GM21529 (cell line): Measurements from ENCODE around the gene EIF5A2.
A peak's percentile ranks its signal among the peaks of the same experiment; 100 is the strongest.
"Not testable (repeated sequence)": the region's sequence is repeated elsewhere in the genome, so short reads cannot be mapped to it uniquely, and the experiment has no call there.

Source experiments
- ATAC-seq: cut with Tn5 transposase; IDR thresholded peaks from one replicate; pipeline ENCODE4 v1.9.1; 2021; ENCODE audit not compliant: unreplicated experiment

Gene EIF5A2

DNA sequence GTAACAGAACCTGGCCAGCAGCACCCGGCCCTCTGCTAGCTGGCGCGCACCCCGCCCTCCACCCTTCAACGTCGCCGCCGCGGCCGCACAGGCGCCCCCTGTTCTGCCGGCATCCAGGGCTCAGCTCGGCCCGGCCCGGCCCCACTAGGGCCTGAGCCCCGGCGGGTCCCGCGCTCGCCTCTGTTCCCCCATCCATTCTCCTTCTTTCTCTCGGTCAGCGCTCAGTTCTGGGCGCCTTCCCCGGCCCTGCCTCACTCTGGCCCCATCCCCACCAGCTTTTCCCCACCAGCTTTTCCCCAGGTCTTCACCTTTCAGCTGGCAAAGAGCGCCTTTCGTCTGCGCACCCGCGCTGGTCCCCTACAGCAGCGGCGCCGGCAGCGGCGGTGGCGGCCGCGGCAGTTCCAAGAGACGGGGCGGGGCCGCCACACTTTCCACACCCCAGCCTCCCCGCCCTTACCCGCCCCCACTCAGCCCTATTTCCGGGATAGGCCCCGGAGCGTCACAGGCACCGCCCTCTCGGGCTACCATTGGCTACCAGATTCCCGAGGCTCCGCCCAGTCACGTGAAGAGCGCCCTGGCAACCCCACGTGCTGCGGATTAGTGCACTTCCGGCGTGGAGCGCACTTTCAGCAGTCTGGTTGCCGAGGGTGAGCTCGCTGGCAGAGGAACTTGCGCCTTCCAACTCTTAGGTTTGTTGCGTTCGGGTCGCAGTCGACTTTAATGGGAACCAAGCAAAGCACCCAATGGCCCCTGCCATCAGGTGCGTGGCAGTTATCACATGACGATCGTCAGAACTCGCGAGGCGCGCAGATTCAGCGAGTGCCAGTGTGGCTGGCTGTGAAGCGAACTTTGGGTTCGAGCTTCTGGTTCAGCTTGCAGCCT is at the start of gene EIF5A2:
EIF5A2 (minus strand) TSS at position 403 of the 882 bp plus-strand sequence. CDS start 831 bp downstream, outside the sequence.
- ATAC-seq = peak; percentile 87

DNA sequence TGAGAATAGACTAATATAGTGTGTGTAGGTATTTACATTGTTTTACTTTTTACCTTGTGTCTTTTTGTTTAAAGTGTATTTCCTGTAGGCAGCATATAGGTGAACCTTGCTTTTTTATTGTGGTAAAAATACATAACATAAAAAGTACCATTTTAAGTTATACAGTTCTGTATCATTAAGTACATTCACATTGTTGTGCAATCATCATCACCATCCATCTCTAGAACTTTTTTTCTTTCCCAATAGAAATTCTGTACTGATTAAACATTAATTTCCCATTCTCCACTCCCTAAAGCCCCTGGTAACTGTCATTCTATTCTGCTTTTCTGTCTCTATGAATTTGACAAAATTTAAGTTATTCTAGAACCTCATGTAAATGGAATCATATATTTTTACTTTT is 48.2 kb upstream of the EIF5A2 start:
- no peak for ATAC-seq

DNA sequence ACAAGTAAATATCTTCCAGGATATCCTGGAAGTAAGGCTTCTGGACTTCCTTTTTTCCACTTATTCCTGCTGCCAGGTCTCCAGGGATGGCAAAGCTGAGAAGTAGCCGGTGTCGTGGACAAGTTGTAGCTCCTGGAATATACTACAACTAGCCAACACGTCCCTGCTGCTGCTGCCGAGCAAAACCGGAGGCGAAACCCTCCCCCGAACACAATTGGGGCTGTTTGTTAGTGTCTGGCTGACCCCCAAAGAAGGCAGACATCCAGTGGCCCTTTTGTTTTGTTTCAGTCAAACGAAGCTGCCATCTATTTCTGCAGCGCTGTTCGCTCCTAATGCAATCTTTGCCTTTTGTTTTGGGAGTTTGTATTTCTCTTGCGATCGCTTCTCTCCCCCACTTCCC is 45.3 kb upstream of the EIF5A2 start:
- no peak for ATAC-seq

DNA sequence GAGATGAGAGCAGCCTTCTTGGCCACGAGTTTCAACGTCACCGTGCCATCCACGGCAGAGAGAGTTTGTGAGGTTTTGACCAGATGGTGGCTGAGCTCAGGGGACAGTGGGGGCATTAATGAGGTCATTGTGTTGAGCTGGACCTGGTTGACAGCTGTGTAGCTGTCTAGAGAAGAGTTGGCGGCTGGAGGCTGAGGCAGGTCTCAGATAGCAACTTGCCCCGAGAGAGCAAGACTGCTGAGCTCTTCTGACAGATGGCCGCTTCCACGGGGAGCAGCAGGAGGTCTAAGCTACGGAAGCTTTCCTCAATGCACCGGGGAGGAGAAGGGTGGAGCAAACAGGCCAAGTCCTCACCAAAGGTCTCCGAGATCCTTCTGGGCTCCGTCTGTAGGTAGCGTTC is 44.8 kb upstream of the EIF5A2 start:
- ATAC-seq = no peak

DNA sequence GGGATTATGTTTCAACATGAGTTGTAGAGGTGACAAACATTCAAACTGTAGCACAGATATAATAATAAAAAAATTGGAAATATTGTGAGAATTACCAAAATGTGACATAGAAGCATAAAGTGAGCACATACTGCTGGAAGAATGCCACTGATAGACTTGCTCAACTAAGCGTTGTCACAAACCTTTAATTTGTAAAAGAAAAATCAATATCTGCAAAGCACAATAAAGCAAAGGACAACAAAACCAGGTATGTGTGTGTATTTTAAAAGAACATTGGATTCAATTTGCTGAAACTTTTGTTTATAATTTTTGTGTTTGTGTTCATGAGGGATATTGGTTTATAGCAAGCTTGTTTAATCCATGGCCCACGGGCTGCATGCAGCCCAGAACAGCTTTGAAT is 40.8 kb upstream of the EIF5A2 start:
- ATAC-seq = no peak

DNA sequence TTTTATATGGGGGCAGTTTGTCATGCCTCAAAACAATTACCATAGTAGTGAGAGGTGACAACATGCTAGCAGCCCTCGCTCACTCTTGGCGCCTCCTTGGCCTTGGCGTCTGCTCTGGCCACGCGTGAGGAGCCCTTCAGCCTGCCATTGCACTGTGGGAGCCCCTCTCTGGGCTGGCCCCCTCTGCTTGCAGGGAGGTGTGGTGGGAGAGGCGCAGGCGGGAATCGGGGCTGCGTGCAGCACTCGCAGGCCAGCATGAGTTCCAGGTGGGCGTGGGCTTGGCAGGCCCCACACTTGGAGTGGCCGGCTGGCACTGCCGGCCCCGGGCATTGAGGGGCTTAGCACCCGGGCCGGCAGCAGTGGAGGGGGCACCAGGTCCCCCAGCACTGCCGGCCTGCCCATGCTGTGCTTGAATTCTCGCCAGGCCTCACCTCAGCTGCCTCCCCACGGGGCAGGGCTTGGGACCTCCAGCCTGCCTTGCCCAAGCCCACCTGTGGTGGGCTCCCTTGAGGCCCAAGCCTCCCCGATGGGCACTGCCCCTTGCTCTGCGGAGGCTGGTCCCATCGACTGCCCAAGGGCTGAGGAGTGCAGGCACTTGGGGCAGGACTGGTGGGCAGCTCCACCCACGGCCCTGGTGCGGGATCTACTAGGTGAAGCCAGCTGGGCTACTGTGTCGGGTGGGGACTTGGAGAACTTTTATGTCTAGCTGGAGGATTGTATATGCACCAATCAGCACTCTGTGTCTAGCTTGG is 38.8 kb upstream of the EIF5A2 start:
- no peak for ATAC-seq

DNA sequence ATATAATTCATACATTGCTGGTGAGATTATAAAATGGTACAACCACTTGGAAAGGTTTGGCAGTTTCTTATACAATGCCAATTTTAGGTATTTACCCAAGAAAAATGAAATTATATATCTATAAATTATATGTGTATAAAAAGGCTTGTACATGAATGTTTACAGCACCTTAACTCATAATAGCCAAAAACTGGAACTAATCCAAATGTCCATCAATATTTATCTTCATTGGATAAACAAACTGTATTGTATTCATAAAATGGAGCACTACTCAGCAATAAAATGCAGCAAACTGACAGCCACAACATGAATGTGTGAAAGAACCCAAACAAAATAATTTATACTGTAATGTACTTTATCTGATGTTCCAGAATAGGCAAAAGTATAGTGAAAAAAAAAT is 33.6 kb upstream of the EIF5A2 start:
- no peak for ATAC-seq

DNA sequence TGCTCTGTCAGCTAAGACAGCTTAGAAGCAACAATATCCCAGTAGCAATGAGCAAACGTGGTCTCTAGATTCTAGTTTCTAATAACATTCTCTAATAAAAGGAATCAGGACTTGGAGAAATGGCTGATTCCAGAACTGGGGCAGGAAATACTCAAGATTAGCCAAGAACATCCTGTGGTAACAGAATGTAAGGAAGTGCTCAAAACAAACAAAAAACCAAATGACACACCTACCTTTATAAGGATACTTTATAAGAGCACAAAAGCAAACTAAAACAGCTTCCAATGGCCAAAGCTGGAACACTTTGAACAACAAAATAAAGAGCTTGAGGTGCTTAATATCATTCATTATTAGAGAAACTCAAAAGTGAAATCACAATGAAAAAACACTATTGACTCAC is 33.1 kb upstream of the EIF5A2 start:
- no peak for ATAC-seq

DNA sequence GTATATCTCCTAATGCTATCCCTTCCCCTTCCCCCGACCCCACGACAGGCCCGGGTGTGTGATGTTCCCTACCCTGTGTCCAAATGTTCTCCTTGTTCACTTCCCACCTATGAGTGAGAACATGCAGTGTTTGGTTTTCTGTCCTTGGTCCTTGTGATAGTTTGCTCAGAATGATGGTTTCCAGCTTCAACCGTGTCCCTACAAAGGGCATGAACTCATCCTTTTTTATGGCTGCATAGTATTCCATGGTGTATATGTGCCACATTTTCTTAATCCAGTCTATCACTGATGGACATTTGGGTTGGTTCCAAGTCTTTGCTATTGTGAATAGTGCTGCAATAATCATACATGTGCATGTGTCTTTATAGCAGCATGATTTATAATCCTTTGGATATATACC is 24.6 kb upstream of the EIF5A2 start:
- not testable (repeated sequence) for ATAC-seq

DNA sequence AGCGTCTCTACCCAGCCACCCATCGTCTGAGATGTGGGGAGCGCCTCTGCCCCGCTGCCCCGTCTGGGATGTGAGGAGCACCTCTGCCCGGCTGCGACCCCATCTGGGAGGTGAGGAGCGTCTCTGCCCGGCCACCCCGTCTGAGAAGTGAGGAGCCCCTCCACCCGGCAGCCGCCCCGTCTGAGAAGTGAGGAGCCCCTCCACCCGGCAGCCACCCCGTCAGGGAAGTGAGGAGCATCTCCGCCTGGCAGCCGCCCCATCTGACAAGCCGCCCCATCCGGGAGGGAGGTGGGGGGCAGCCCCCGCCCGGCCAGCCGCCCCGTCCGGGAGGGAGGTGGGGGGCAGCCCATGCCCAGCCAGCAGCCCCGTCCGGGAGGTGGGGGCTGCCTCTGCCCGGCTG is 15.1 kb upstream of the EIF5A2 start:
- ATAC-seq = not testable (repeated sequence)

DNA sequence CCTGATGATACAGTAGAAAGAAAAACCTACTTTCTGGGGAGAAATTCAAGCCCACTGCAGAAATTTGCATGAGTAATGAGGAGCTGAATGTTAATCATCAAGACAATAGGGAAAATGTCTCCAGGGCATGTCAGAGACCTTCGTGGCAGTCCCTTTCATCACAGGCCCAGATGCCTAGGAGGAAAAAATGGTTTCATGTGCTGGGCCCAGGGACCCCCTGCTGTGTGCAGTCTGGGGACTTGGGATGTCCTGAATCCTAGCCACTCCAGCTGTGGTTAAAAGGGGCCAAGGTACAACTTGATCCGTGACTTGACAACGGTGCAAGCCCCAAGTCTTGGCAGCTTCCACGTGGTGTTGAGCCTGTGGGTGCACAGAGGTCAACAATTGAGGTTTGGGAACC is 10.3 kb upstream of the EIF5A2 start:
- ATAC-seq = no peak

DNA sequence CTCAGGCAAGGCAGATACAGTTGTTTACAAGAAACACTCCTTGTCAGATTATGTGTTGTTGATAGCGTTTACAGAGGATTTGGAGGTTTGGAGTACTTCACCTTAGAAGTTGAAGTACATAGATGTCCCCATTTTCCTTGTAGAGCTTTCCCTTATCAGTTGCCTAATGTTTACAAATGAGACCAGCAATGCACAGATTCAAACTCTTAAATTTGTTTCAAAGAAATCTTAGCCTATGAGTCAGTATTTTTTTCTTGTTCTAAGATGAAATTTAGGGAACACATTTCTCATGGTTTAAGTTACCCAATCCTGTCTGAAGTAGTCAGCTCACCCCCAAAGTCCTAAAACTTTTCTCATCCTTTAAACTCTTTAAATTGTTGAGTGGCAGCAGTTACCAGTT is 6.3 kb upstream of the EIF5A2 start:
- no peak for ATAC-seq

DNA sequence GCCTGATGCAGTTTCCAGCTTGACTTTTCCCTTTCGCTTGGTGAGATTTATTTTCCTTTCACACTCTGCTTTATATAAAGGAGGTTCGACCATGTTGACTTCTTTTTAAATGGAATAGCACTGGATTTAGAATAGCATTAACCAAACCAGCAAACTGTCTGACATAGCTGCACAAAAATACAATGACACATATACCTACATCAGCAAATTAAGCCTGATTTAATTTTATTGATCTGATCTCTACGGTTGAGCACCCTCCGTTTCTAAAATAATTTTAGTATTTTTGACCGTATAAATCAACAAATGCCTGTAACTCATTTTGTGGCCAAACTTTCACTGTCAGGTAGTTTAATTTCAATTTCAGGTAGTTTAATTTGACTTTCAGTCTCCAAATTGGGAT is 5.8 kb upstream of the EIF5A2 start:
- ATAC-seq = no peak

DNA sequence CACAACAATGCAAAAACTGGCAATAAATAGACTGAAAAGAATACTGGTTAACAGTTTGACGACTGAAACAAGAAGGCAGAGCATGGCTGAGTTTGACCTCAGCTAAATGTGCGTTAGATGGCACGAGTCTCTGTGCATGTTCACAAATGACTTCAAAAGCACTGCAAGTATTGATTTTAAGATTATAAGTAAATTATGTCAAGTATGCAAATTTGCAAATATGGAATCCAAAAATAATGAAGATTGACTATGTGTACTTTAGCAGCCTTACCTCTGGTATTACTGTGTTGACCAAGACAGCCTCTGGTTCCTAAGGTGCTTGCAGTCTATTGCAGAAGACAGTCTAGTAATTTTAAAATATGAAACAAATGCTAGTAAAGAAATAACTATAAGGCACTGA is 2.6 kb upstream of the EIF5A2 start:
- ATAC-seq = no peak

DNA sequence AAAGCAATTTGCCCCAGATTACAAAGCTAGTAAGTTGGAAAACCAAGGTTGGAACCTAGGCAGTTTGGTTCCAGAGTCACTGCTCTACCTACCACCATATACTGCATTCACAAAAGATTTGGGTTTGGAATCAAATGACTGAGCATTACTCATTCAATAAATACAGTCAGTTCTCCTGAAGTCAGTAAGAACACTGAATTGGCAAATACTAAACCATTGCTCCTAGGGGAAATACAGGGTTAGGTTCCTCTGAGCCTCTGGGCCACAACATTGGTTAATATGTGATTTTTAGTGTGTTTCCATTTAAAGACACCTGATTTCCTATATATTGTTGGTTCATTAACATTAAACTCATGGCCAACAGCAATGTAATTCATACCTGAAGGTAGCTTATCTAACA is 2.1 kb upstream of the EIF5A2 start:
- ATAC-seq = no peak

DNA sequence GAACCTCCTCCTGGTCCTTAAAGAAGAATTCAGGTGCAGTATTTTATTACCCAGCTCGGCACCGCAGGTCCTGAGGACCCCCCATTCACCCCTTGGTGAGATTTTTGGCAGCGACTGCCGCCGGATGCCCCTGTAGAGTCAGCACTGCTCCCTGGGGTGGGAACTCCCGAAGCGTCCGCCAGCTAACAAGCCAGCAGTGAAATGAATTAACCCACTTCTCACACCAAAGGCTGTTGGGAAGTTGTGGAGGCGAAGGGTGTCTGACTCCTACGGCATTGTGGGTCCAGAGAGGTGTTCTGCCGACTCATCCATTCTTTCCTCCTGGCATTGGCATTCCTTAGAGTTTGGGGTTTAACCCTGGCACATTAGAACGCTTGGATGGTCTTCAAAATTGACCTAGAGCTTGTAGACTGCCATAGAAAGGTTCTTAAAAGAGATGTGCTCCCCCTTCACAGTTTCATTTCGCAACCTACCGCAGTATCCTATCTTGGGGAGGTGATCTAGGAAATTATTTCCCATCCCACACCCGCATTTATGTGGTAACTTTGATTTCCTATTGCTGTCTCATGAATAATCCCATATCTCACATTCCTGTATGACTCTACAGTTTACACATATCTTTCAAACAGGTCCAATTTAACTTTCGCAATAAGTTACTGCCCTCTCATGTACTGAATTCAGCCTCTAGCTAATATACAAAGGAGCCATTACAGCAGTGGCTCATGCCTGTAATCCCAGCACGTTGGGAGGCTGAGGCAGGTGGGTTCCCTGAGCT is 879 bp upstream of the EIF5A2 start:
- no peak for ATAC-seq

DNA sequence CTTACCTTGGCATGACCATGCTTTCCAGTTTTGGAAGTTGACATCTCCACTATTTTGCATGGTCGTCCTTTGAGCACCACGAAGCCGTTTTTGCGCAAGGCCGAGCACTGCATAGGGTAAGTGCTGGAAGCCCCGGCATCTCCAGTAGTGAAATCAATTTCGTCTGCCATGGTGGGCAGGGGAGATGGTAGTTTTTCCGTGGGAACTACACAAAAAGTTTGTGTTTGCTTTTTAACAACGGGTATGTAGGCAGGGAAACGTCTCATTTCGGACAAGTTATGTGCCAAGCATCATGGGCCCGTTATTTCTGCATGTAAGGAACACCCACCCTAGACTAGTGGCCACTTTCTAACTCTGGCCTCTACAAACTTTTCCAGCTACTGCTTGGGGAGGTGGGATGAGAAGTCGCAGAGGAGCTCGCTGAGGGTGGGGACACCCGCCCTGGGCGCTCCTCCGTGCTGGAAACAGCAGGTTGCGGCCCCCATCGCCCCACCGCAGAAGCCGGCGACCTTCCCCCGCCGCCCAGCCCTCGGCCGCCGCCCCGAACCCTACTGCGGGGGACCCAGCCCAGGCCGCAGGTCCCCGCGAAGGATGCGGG is 701 bp downstream of the EIF5A2 start:
- ATAC-seq = peak; percentile 15

DNA sequence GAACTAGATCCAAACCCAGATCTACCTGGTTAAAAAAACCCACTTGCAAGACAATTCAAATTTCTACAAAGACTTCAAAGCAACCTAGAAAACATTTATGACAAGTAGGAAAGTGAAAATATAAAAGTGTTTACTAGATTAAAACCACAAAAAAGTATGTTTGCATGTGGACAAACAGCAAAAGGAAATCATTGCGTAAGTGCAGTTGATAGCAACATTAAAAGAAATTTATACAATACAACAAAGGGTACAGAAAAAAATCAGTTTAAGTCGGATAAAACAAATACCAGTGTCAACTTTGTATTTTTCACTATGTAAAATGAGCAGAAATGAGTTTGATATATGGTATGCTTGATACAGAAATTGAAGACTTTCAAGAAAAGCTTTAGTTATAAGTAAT is 2.6 kb downstream of the EIF5A2 start:
- ATAC-seq = no peak

DNA sequence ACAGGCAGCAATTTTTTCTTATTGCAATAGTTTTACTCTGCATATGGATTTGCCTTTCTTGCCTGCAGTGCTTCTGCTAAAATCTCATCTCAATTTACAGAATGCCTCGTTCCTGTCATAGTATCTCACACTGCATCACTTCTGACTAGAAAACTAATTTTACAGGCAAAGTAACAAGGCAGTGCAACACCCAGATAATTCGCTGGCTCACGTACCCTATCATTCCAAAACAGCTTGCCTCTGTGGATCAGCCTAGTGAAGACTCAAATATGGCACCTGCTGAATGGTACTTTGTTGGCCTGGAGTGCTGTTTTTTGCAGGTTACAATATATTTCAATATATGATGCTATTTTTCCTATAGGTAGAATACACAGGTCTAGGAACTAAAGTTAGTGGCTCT is 5.3 kb downstream of the EIF5A2 start:
- ATAC-seq = no peak

DNA sequence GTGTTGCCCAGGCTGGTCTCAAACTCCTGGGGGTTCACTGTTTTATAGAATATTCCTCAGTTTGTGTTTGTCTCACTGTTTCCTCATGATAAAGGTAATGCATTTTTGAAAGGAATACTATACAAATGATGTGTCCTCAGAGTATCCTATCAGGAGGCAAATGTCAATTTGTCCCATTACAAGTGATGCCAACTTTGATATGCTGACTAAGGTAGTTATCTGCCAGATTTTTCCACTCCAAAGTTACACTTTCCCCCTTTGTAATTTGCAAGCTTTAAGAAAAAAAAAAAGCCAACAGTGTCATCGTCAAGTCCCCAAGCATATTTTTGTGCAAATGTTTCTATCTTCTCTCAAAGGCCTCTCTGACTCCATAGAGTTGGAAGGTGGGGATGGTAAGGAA is 9.0 kb downstream of the EIF5A2 start:
- no peak for ATAC-seq

DNA sequence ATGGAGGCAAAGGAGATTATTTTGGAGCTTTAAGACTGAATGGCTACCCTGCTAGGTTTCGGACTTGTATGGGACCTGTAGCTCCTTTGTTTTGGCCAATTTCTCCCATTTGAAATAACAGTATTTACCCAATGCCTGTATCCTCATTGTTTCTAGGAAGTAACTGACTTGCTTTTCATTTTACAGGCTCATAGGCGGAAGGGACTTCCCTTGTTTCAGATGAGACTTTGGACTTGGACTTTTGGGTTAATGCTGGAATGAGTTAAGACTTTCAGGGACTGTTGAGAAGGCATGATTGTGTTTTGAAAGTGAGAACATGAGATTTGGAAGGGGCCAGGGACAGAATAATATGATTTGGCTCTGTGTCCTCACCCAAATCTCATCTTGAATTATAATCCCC is 10.5 kb downstream of the EIF5A2 start:
- ATAC-seq = no peak
